Astrocyte (in vitro differentiated cells and primary cell): ENCODE measurements around the gene REPS1. TPM values are rescaled to one million over a fixed set of nuclear protein-coding genes. Genes with fewer than 3 reads are reported as not detected.

Experiments
- DNase-seq: peaks from one replicate; pipeline ENCODE4 v3.0.0-alpha.2; 2010; ENCODE audit warnings: low read depth
- FAIRE-seq: peaks from 2 replicates; lab custom pipeline; 2011; peaks lifted over from hg19 to GRCh38; lab: Jason Lieb, UNC
- H2AFZ ChIP-seq: 2 replicates; pipeline ENCODE4 v1.6.0; 2012; ENCODE audit warnings: low read depth, low read length, inconsistent platforms
- H3K27ac ChIP-seq: 2 replicates; pipeline ENCODE4 v1.5.1; 2011; ENCODE audit warnings: low read depth, low read length, inconsistent platforms
- H3K27me3 ChIP-seq: 2 replicates; pipeline ENCODE4 v1.6.0; 2011; ENCODE audit warnings: low read length, inconsistent platforms; ENCODE audit not compliant: insufficient read depth
- H3K36me3 ChIP-seq: 2 replicates; pipeline ENCODE4 v1.5.1; 2011; ENCODE audit warnings: low read length, inconsistent platforms; ENCODE audit not compliant: insufficient read depth
- H3K4me1 ChIP-seq: 2 replicates; pipeline ENCODE4 v1.5.1; 2011; ENCODE audit warnings: low read length, inconsistent platforms; ENCODE audit not compliant: insufficient read depth
- H3K4me2 ChIP-seq: 2 replicates; pipeline ENCODE4 v1.6.0; 2012; ENCODE audit warnings: low read length, inconsistent platforms
- H3K4me3 ChIP-seq: 2 replicates; pipeline ENCODE4 v1.5.1; 2011; ENCODE audit warnings: low read depth, mild to moderate bottlenecking, low read length, inconsistent platforms; ENCODE audit not compliant: insufficient read depth
- H3K79me2 ChIP-seq: 2 replicates; pipeline ENCODE4 v1.6.0; 2012; ENCODE audit warnings: mild to moderate bottlenecking, low read length, inconsistent platforms; ENCODE audit not compliant: insufficient read depth
- H3K9ac ChIP-seq: 2 replicates; pipeline ENCODE4 v1.6.0; 2012; ENCODE audit warnings: mild to moderate bottlenecking, low read length, inconsistent platforms
- H3K9me3 ChIP-seq: 2 replicates; pipeline ENCODE4 v1.5.1; 2012; ENCODE audit warnings: low read depth, mild to moderate bottlenecking, low read length, inconsistent platforms; ENCODE audit not compliant: insufficient read depth
- H4K20me1 ChIP-seq: 2 replicates; pipeline ENCODE4 v1.6.0; 2012; ENCODE audit warnings: low read length, inconsistent platforms; ENCODE audit not compliant: insufficient read depth
- H3K27ac Mint-ChIP-seq: one replicate; pipeline ENCODE4 v1.8.0; 2021; ENCODE audit warnings: mild to moderate bottlenecking, mixed read lengths; ENCODE audit not compliant: unreplicated experiment
- H3K27me3 Mint-ChIP-seq: one replicate; pipeline ENCODE4 v1.8.0; 2021; ENCODE audit warnings: low read depth, mixed read lengths; ENCODE audit not compliant: unreplicated experiment
- H3K36me3 Mint-ChIP-seq: one replicate; pipeline ENCODE4 v1.8.0; 2021; ENCODE audit warnings: low read depth, mixed read lengths; ENCODE audit not compliant: unreplicated experiment
- H3K4me1 Mint-ChIP-seq: one replicate; pipeline ENCODE4 v1.8.0; 2021; ENCODE audit warnings: low read depth, mixed read lengths; ENCODE audit not compliant: unreplicated experiment
- H3K4me3 Mint-ChIP-seq: one replicate; pipeline ENCODE4 v1.8.0; 2021; ENCODE audit warnings: mild to moderate bottlenecking, moderate library complexity, mixed read lengths; ENCODE audit not compliant: unreplicated experiment
- H3K9me3 Mint-ChIP-seq: one replicate; pipeline ENCODE4 v1.8.0; 2021; ENCODE audit warnings: mild to moderate bottlenecking, mixed read lengths; ENCODE audit not compliant: unreplicated experiment
- CTCF ChIP-seq: IDR thresholded peaks from 2 replicates; pipeline ENCODE4 v1.5.1; 2011; ENCODE audit warnings: low read depth, mild to moderate bottlenecking, inconsistent platforms, low read length, moderate library complexity; ENCODE audit not compliant: insufficient read depth
- EZH2 ChIP-seq: IDR thresholded peaks from 2 replicates; pipeline ENCODE4 v1.6.1; 2012; ENCODE audit warnings: mild to moderate bottlenecking, low read length, inconsistent platforms; ENCODE audit not compliant: insufficient read depth
- total RNA-seq: library from RNA; stranded (reverse); gene quantifications from 2 replicates; pipeline ENCODE4 v1.2.1, GENCODE V29; 2021

Gene REPS1
- total RNA-seq, 1 donor from 2014 or later: 39.1 TPM

DNA sequence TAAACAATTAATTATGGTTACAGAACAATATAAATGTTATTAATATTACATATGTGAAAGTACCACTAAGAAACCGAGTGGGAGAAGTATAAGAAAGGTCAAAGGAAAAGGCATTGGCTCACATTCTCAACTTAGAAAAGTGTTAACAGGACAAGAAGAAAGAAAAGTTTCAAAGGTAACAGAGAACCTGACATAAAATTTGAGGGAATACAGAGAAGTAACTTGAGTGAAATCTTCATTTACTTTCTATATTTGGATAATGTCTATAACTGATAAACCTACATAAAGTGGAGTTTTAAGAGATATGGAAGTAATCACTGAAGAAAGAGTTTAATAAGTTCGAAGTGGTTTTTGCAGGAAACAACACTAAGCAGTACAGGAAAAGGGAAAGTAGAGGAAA is 30.1 kb downstream of the REPS1 start:
- Histone ChIP-seq H3K4me2 (no peak overlapping the region), H3K4me3 (no peak overlapping the region), H3K27ac (no peak overlapping the region), H3K9me3 (no peaks in the 10 kb centered on the region), H3K27me3 (no peaks in the 10 kb centered on the region), H3K4me1 (peaks cover 8% of the 10 kb centered on the region), H3K79me2 (peaks cover 89% of the 10 kb centered on the region), H4K20me1 (peaks cover 34% of the 10 kb centered on the region), H3K9ac (no peak overlapping the region), H2AFZ (no peak overlapping the region), H3K36me3 (no peaks in the 10 kb centered on the region)
- DNase-seq (no peak), FAIRE-seq (no peak)
- Mint-ChIP-seq H3K36me3 (no peaks in the 10 kb centered on the region), H3K27ac (no peak overlapping the region), H3K4me1 (peaks cover 9% of the 10 kb centered on the region), H3K27me3 (no peaks in the 10 kb centered on the region), H3K9me3 (no peaks in the 10 kb centered on the region), H3K4me3 (no peak overlapping the region)
- TF ChIP-seq CTCF: no peak
- no peak for TF ChIP-seq EZH2

GRCh38 chr6:138957484-138957883 is 30.6 kb downstream of the REPS1 start:
- DNase-seq (no peak), FAIRE-seq (no peak)
- Histone ChIP-seq H3K4me1 (peaks cover 8% of the 10 kb centered on the region), H3K27ac (no peak overlapping the region), H4K20me1 (peaks cover 34% of the 10 kb centered on the region), H3K4me3 (no peak overlapping the region), H3K27me3 (no peaks in the 10 kb centered on the region), H3K4me2 (peak overlapping the region; percentile 39), H3K9ac (no peak overlapping the region), H3K36me3 (no peaks in the 10 kb centered on the region), H3K9me3 (no peaks in the 10 kb centered on the region), H2AFZ (no peak overlapping the region), H3K79me2 (peaks cover 89% of the 10 kb centered on the region)
- Mint-ChIP-seq H3K9me3 (no peaks in the 10 kb centered on the region), H3K36me3 (no peaks in the 10 kb centered on the region), H3K4me3 (no peak overlapping the region), H3K4me1 (peaks cover 9% of the 10 kb centered on the region), H3K27ac (no peak overlapping the region), H3K27me3 (no peaks in the 10 kb centered on the region)
- TF ChIP-seq EZH2: no peak
- no peak for TF ChIP-seq CTCF

DNA sequence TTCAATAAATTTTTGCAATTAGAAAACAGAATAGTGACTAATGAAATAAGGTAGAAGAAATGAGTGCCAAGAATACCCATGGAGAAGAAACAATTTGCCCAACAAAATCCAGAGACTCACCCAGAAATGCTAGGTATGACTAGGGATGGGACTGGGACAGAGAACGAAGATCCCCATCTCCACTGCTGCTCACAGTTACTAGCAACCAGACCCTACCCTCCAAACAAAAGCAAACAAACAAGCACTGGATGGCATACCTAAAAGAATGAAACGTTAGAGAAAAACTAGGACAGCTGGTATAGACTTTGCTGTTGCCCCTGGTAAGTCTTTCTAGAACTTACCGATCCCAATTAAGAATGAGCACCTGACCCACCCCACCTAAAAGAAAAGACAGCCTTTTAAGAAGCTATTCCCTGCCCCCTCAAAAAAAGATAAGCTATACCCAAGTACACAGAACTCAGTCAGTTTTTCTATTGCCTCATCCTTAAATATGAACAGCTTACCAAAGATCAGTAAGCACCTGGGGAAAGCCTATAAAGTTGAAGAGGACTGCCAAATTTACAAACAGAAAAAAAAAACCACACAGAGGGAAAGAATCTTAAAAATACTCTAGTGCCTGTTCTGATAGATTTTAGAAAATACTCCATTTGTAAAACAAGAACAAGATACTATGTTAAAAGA is 31.7 kb downstream of the REPS1 start:
- DNase-seq (no peak), FAIRE-seq (no peak)
- H3K79me2 ChIP-seq: peaks cover 89% of the 10 kb centered on the region
- H3K27ac ChIP-seq: no peak overlapping the region
- Mint-ChIP-seq H3K36me3 (no peaks in the 10 kb centered on the region), H3K4me3 (no peak overlapping the region), H3K27ac (no peak overlapping the region), H3K9me3 (no peaks in the 10 kb centered on the region), H3K27me3 (no peaks in the 10 kb centered on the region), H3K4me1 (peaks cover 9% of the 10 kb centered on the region)
- peaks cover 8% of the 10 kb centered on the region for H3K4me1 ChIP-seq
- H4K20me1 ChIP-seq: peaks cover 34% of the 10 kb centered on the region
- H3K9me3 ChIP-seq: no peaks in the 10 kb centered on the region
- H3K9ac ChIP-seq: no peak overlapping the region
- no peak overlapping the region for H2AFZ ChIP-seq
- no peak overlapping the region for H3K4me3 ChIP-seq
- no peak for TF ChIP-seq EZH2
- no peak for TF ChIP-seq CTCF
- H3K36me3 ChIP-seq: no peaks in the 10 kb centered on the region
- H3K4me2 ChIP-seq: no peak overlapping the region
- no peaks in the 10 kb centered on the region for H3K27me3 ChIP-seq
